ENCODE results near the gene DDX20. TPM values are rescaled to one million over a fixed set of nuclear protein-coding genes. Genes with fewer than 3 reads are reported as not detected.

DDX20 gene
- total and polyA plus RNA-seq, 7 donors, result 6.2 to 11.6 (median 8.1) TPM

GRCh38 chr1:111736548-111737215 lies 19.0 kb upstream of the DDX20 start:
- DNase-seq (peak; percentile 53 to 74), ATAC-seq (no peak)
- TF ChIP-seq, protein P1, sequence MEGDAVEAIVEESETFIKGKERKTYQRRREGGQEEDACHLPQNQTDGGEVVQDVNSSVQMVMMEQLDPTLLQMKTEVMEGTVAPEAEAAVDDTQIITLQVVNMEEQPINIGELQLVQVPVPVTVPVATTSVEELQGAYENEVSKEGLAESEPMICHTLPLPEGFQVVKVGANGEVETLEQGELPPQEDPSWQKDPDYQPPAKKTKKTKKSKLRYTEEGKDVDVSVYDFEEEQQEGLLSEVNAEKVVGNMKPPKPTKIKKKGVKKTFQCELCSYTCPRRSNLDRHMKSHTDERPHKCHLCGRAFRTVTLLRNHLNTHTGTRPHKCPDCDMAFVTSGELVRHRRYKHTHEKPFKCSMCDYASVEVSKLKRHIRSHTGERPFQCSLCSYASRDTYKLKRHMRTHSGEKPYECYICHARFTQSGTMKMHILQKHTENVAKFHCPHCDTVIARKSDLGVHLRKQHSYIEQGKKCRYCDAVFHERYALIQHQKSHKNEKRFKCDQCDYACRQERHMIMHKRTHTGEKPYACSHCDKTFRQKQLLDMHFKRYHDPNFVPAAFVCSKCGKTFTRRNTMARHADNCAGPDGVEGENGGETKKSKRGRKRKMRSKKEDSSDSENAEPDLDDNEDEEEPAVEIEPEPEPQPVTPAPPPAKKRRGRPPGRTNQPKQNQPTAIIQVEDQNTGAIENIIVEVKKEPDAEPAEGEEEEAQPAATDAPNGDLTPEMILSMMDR (IDR thresholded peaks at IDR 0.05), result no peak
- H3K4me1 ChIP-seq, result peaks cover 59% of the 10 kb centered on the region
- 25 to 45% (median 29%) methylated on average over 4 of the region's 4 CpGs for WGBS, 3 donors
- H3K27ac ChIP-seq, result peak overlapping the region; percentile 95
- intact Hi-C loops (cut with DNase I), result no loop called here
- H3K9me3 ChIP-seq, result no peaks in the 10 kb centered on the region
- H3K4me3 ChIP-seq, result peak overlapping the region; percentile 92
- no peaks in the 10 kb centered on the region for H3K27me3 ChIP-seq (ENCODE audit: insufficient read depth in 3 of 3, low read length in 2 of 3)
- H3K36me3 ChIP-seq (ENCODE audit: insufficient read depth in 1 of 2, low read depth in 1 of 2), result peaks cover 0 to 14% of the 10 kb centered on the region in 2 donors

GRCh38 chr1:111737216-111738132 lies 18.2 kb upstream of the DDX20 start:
- Histone ChIP-seq H3K9me3 (no peaks in the 10 kb centered on the region), H3K4me3 (peak overlapping the region; percentile 92), H3K36me3 (ENCODE audit: insufficient read depth in 1 of 2, low read depth in 1 of 2) (peaks cover 0 to 14% of the 10 kb centered on the region in 2 donors), H3K27me3 (ENCODE audit: insufficient read depth in 3 of 3, low read length in 2 of 3) (peaks cover 0 to 2% (median 0%) of the 10 kb centered on the region in 3 donors), H3K27ac (peak overlapping the region; percentile 95), H3K4me1 (peaks cover 55% of the 10 kb centered on the region)
- WGBS, 3 donors, result 34 to 39% (median 37%) methylated on average over 8 of the region's 8 CpGs
- TF ChIP-seq, protein P1 (IDR thresholded peaks at IDR 0.05), result no peak
- DNase-seq (no peak), ATAC-seq (no peak)
- intact Hi-C loops (cut with DNase I), result no loop called here

DNA sequence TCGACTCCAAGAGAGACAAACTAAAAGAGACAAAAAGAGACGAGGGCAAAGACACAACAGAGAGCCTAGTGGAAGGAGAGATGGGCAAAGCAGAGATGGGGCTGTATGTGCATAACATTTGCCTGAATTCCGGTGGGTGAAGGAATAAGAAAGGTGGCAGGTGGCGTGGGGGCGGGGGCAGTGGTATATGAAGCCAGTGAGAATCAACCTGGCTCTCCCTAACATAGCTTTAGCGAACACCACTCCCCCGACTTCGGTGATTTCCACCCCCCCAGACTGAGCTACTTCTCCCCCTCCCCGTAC lies 17.6 kb upstream of the DDX20 start:
- DNase-seq (no peak), ATAC-seq (no peak)
- H3K4me3 ChIP-seq, result peak overlapping the region; percentile 92
- intact Hi-C loops (cut with DNase I), result no loop called here
- H3K27ac ChIP-seq, result peak overlapping the region; percentile 95
- peaks cover 50% of the 10 kb centered on the region for H3K4me1 ChIP-seq
- H3K27me3 ChIP-seq (ENCODE audit: insufficient read depth in 3 of 3, low read length in 2 of 3), result peaks cover 0 to 4% (median 0%) of the 10 kb centered on the region in 3 donors
- H3K9me3 ChIP-seq, result no peaks in the 10 kb centered on the region
- 12 to 15% (median 14%) methylated on average over 5 to 9 of the region's 9 CpGs for WGBS, 3 donors
- H3K36me3 ChIP-seq (ENCODE audit: insufficient read depth in 1 of 2, low read depth in 1 of 2), result peaks cover 0 to 14% of the 10 kb centered on the region in 2 donors
- TF ChIP-seq, protein P1 (IDR thresholded peaks at IDR 0.05), result no peak

DNA sequence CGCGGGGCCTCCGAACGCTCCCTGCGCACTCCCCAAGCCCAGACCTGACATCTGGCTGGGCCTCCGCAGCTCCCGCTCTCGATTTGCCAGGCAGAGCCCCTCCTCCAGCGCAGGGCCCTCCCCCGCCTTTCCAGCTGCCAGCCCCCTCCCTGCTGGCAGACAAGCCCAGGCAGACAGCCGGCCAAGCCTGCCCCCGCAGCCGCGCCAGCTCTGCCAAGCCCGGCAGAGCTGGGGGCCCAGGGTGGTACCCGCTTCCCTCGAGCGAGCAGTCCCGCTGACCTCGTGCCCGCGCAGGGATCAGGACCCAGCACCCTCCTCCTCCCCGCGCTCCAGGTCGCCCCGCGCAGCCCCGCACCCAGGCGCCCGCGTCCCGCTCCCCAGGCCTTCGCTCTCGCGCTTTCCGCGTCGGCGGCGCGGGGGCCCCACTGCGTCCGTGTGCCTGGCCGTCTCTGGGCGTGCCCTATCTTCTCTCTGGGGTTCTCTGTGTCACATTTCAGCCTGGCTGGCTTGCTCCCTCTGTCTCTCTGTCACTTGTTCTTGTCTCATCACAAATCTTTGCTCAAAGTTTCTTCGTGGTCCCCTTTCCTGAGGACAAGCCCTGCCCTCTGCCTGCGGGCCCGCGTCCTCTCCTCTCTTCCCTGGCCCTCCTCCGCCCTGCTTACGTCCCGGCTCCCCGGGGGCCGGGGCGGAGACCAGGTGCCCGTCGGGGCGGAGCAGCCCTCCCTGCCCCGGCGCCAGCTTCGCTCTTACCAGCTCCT lies 17.1 kb upstream of the DDX20 start:
- no peaks in the 10 kb centered on the region for H3K9me3 ChIP-seq
- peak overlapping the region; percentile 95 for H3K27ac ChIP-seq
- DNase-seq (peak; percentile 73 to 83), ATAC-seq (peak; percentile 53 to 70 (median 64))
- H3K4me1 ChIP-seq, result peaks cover 44% of the 10 kb centered on the region
- peaks cover 0 to 4% (median 0%) of the 10 kb centered on the region in 3 donors for H3K27me3 ChIP-seq (ENCODE audit: insufficient read depth in 3 of 3, low read length in 2 of 3)
- intact Hi-C loops (cut with DNase I), result no loop called here
- TF ChIP-seq, protein P1 (IDR thresholded peaks at IDR 0.05), result no peak
- WGBS, 3 donors, result 0 to 1% (median 1%) methylated on average over 33 to 61 of the region's 61 CpGs
- H3K36me3 ChIP-seq (ENCODE audit: insufficient read depth in 1 of 2, low read depth in 1 of 2), result peaks cover 0 to 9% of the 10 kb centered on the region in 2 donors
- H3K4me3 ChIP-seq, result peak overlapping the region; percentile 92
